A172 (cell line): ENCODE measurements around the gene ZNRF4. TPM values are rescaled to one million over a fixed set of nuclear protein-coding genes. Genes with fewer than 3 reads are reported as not detected.

Experiments
- DNase-seq: peaks from one replicate; pipeline ENCODE4 v3.0.0-alpha.2; 2015; ENCODE audit warnings: low spot score
- total RNA-seq: library from RNA; depleted of rRNA; stranded (reverse); fragments of >200 nt; shearing (Covaris generic); gene quantifications from 2 replicates; pipeline ENCODE4 v1.2.3, GENCODE V29; 2014

ZNRF4 gene
- total RNA-seq, 1 experiment from 2014 or later, result not detected

- no peak for DNase-seq
Observed at GRCh38 chr19:5440299-5440698, 14.9 kb upstream of the ZNRF4 start.

- no peak for DNase-seq
Observed at GRCh38 chr19:5443723-5444122, 11.5 kb upstream of the ZNRF4 start.

- no peak for DNase-seq
Observed at GRCh38 chr19:5444431-5444830, 10.8 kb upstream of the ZNRF4 start.

- DNase-seq, result no peak
Observed at GRCh38 chr19:5445071-5445470, 10.1 kb upstream of the ZNRF4 start.

GRCh38 chr19:5445561-5446055 is 9.6 kb upstream of the ZNRF4 start:
- peak; percentile 76 for DNase-seq

- peak; percentile 65 for DNase-seq
Observed at GRCh38 chr19:5447700-5448311, 7.4 kb upstream of the ZNRF4 start.

GRCh38 chr19:5448374-5448773 is 6.8 kb upstream of the ZNRF4 start:
- DNase-seq, result no peak

- no peak for DNase-seq
Observed at GRCh38 chr19:5450482-5451126, 4.6 kb upstream of the ZNRF4 start.

GRCh38 chr19:5451494-5451893 is 3.7 kb upstream of the ZNRF4 start:
- DNase-seq, result no peak

- no peak for DNase-seq
Observed at GRCh38 chr19:5452594-5453565, 2.3 kb upstream of the ZNRF4 start.

GRCh38 chr19:5454743-5455142 is 474 bp upstream of the ZNRF4 start:
- DNase-seq, result no peak

- DNase-seq, result no peak
Observed at GRCh38 chr19:5456130-5456840, 1.1 kb downstream of the ZNRF4 start.

GRCh38 chr19:5456841-5457200 is 1.6 kb downstream of the ZNRF4 start:
- no peak for DNase-seq

GRCh38 chr19:5457709-5458108 is 2.5 kb downstream of the ZNRF4 start:
- DNase-seq, result no peak

- no peak for DNase-seq
Observed at GRCh38 chr19:5458420-5458819, 3.2 kb downstream of the ZNRF4 start.

GRCh38 chr19:5459360-5459759 is 4.1 kb downstream of the ZNRF4 start:
- no peak for DNase-seq

GRCh38 chr19:5460748-5461147 is 5.5 kb downstream of the ZNRF4 start:
- DNase-seq, result no peak

- no peak for DNase-seq
Observed at GRCh38 chr19:5463959-5464358, 8.7 kb downstream of the ZNRF4 start.

GRCh38 chr19:5466072-5466471 is 10.9 kb downstream of the ZNRF4 start:
- no peak for DNase-seq

- DNase-seq, result no peak
Observed at GRCh38 chr19:5466814-5467291, 11.6 kb downstream of the ZNRF4 start.

- DNase-seq, result no peak
Observed at GRCh38 chr19:5470264-5470671, 15.1 kb downstream of the ZNRF4 start.

- no peak for DNase-seq
Observed at GRCh38 chr19:5472286-5472685, 17.1 kb downstream of the ZNRF4 start.
